ENCODE results near the gene ALAD. TPM values are rescaled to one million over a fixed set of nuclear protein-coding genes. Genes with fewer than 3 reads are reported as not detected.

The ALAD gene
- total and polyA plus RNA-seq, 2 of the 13 experiments (the other 11 are each of a cell fraction or from before 2014, with no cell fraction given): 21.8 to 30.1 TPM

GRCh38 chr9:113363336-113363735, 37.7 kb downstream of the ALAD start:
- no TSS peak for BruUV-seq (replicated peaks)
- ChIA-PET CTCF (ENCODE audit: low intra/inter-chr PET ratio, low total read pairs) (interaction anchor here (0.8 kb wide), 1 partner anchor 43 kb away, joined by 3 read pairs; no protein-coding TSS in a partner anchor), POLR2A (no interaction called here)
- intact Hi-C loops (cut with micrococcal nuclease; ENCODE audit: unreplicated experiment): no loop called here
- Histone ChIP-seq H3K4me3 (replicated peaks in 1 of 3; ENCODE audit: insufficient read depth in 1 of 3, low read depth in 2 of 3, low read length in 3 of 3) (no peak overlapping the region), H3K27me3 (ENCODE audit: control insufficient read depth in 1 of 2, insufficient read depth in 2 of 2, low read length in 2 of 2) (peaks cover 0 to 6% of the 10 kb centered on the region in 2 experiments; a peak in 2 of 5 replicates), H3K27ac (ENCODE audit: extremely low read length, insufficient read depth, low read length) (no peak overlapping the region), H3K9me3 (ENCODE audit: low read length) (no peaks in the 10 kb centered on the region), H3K36me3 (replicated peaks in 1 of 2; ENCODE audit: control insufficient read depth in 1 of 2, insufficient read depth in 2 of 2, low read length in 2 of 2) (no peaks in the 10 kb centered on the region), H3K79me2 (ENCODE audit: insufficient read depth, low read length) (no peaks in the 10 kb centered on the region), H3K4me2 (ENCODE audit: low read depth, low read length) (no peak overlapping the region), H3K4me1 (ENCODE audit: insufficient read depth, low read length) (peaks cover 40% of the 10 kb centered on the region), H3K9ac (ENCODE audit: insufficient read depth, low read depth, low read length) (no peak overlapping the region), H4K20me1 (ENCODE audit: insufficient read depth, low read length) (no peaks in the 10 kb centered on the region), H2AFZ (ENCODE audit: low read length) (no peak overlapping the region)
- in situ Hi-C loops (cut with HindIII; ENCODE audit: extremely low pct_ligation_motif_present, low pct_unique_long_range_greater_than_20kb): no loop called here
- no peak for ATAC-seq
- no peak for TF ChIP-seq BORCS8-MEF2B (CRISPR knock-in tag; IDR thresholded peaks at IDR 0.05)
- FAIRE-seq: no peak
- 56% methylated on average over 3 of the region's 3 CpGs for WGBS (ENCODE audit: low lambda C conversion rate)
- DNase-seq (ENCODE audit: low spot score): no peak

GRCh38 chr9:113361304-113362018, 39.6 kb downstream of the ALAD start:
- in situ Hi-C loops (cut with HindIII; ENCODE audit: extremely low pct_ligation_motif_present, low pct_unique_long_range_greater_than_20kb): no loop called here
- no TSS peak for BruUV-seq (replicated peaks)
- Histone ChIP-seq H3K79me2 (ENCODE audit: insufficient read depth, low read length) (no peaks in the 10 kb centered on the region), H3K4me2 (ENCODE audit: low read depth, low read length) (no peak overlapping the region), H2AFZ (ENCODE audit: low read length) (no peak overlapping the region), H3K4me3 (replicated peaks in 1 of 3; ENCODE audit: insufficient read depth in 1 of 3, low read depth in 2 of 3, low read length in 3 of 3) (no peak overlapping the region), H3K9me3 (ENCODE audit: low read length) (no peaks in the 10 kb centered on the region), H3K27me3 (ENCODE audit: control insufficient read depth in 1 of 2, insufficient read depth in 2 of 2, low read length in 2 of 2) (peaks cover 0 to 6% of the 10 kb centered on the region in 2 experiments; a peak in 2 of 5 replicates), H3K4me1 (ENCODE audit: insufficient read depth, low read length) (peaks cover 22% of the 10 kb centered on the region), H4K20me1 (ENCODE audit: insufficient read depth, low read length) (no peaks in the 10 kb centered on the region), H3K9ac (ENCODE audit: insufficient read depth, low read depth, low read length) (no peak overlapping the region), H3K36me3 (replicated peaks in 1 of 2; ENCODE audit: control insufficient read depth in 1 of 2, insufficient read depth in 2 of 2, low read length in 2 of 2) (no peaks in the 10 kb centered on the region), H3K27ac (ENCODE audit: extremely low read length, insufficient read depth, low read length) (no peak overlapping the region)
- WGBS (ENCODE audit: low lambda C conversion rate): 41% methylated on average over 6 of the region's 7 CpGs
- intact Hi-C loops (cut with micrococcal nuclease; ENCODE audit: unreplicated experiment): no loop called here
- no peak for TF ChIP-seq BRF2 (CRISPR knock-in tag; IDR thresholded peaks at IDR 0.05)
- peak; percentile 93; the same call in 1 of the 2 replicates for TF ChIP-seq ZNF205 (CRISPR knock-in tag; IDR thresholded peaks at IDR 0.05)
- no peak for FAIRE-seq
- CTCF ChIA-PET (ENCODE audit: low intra/inter-chr PET ratio, low total read pairs): no interaction called here
- ATAC-seq: no peak
- POLR2A ChIA-PET: interaction anchor here (1.0 kb wide), 1 partner anchor 11 kb away, joined by 3 read pairs; no protein-coding TSS in a partner anchor
- DNase-seq (ENCODE audit: low spot score): no peak

Measured in HepG2 (cell line).